Measurements from ENCODE around the gene TNFRSF1B.

The TNFRSF1B gene

DNA sequence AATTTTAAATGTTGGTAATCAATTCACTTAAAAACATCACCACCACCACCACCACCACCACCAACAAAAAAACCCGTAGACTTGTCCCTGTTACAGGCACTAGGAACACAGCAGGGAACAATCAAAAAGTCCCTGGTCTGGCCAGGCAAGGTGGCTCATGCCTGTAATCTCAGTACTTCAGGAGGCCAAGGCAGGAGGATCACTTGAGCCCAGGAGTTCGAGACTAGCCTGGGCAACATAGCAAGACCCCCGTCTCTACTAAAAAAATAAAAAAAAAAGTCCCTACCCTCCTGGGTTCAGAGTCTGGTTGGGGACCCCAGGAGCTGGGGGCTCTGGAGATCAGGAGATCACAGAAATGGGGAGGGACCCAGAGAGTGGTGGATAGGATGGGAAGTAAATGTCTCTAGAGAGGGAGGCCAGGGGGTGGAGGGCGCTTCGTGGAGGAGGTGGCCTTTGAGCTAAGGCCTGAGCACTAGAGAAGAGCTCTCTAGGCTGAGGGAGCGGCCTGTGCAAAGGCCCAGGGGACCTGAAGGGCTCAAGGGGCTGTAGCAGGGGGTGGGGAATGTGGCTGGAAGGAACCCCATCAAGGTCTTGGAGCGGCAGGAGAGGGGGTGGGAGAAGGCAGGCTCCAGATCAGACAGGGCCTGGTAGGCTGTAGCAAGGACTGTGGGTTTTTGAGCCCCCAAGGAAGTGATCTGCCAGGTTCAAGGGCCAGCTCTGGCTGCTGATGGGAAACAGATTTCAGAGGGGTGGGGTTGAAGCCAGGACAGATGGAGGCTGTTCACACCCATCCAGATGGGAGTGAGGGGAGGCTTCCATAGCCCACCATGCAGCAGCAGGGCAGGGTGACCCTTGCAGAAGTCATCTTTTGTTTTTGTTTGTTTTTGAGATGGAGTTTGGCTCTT is 38.2 kb downstream of the TNFRSF1B start:
- Histone ChIP-seq H2BK120ac (ENCODE audit: low read depth, low read length) (no peak overlapping the region), H4K8ac (ENCODE audit: low read depth, low read length) (no peak overlapping the region), H3K4me2 (ENCODE audit: insufficient read depth, low read length, poor library complexity, severe bottlenecking) (no peak overlapping the region), H3K14ac (ENCODE audit: low read length) (no peak overlapping the region), H2BK12ac (ENCODE audit: low read length) (no peak overlapping the region), H3K4ac (ENCODE audit: low read length) (no peak overlapping the region), H3K9ac (ENCODE audit: low read depth, low read length, poor library complexity) (no peak overlapping the region), H3K9me3 (replicated peaks in 1 of 2; ENCODE audit: control insufficient read depth in 2 of 2, insufficient read depth in 1 of 2, low read depth in 1 of 2, low read length in 2 of 2) (no peaks in the 10 kb centered on the region), H2BK15ac (ENCODE audit: low read length) (no peak overlapping the region), H2BK5ac (ENCODE audit: low read length) (no peak overlapping the region), H3K23ac (ENCODE audit: low read depth, low read length, poor library complexity) (peak overlapping the region; percentile 61), H2AFZ (ENCODE audit: low read length) (no peak overlapping the region), H2AK5ac (ENCODE audit: low read depth, low read length) (peak overlapping the region; percentile 47), H3K4me1 (ENCODE audit: control insufficient read depth in 2 of 2, insufficient read depth in 1 of 2, low read depth in 1 of 2, low read length in 2 of 2) (peaks cover 8 to 15% of the 10 kb centered on the region in 2 donors), H3K79me1 (ENCODE audit: low read depth, low read length) (no peaks in the 10 kb centered on the region), H3K27ac (replicated peaks; ENCODE audit: low read length) (no peak overlapping the region), H3K18ac (ENCODE audit: low read length) (peak overlapping the region; percentile 80), H3K27me3 (ENCODE audit: control insufficient read depth in 3 of 3, insufficient read depth in 3 of 3, low read depth in 1 of 3, low read length in 3 of 3) (no peaks in the 10 kb centered on the region), H3K36me3 (replicated peaks in 1 of 2; ENCODE audit: control insufficient read depth in 2 of 2, insufficient read depth in 2 of 2, low read length in 2 of 2) (no peaks in the 10 kb centered on the region), H4K91ac (ENCODE audit: low read depth, low read length, poor library complexity) (no peak overlapping the region), H3K4me3 (ENCODE audit: low read length in 2 of 2) (no peak overlapping the region)
- DNase-seq (ENCODE audit: low spot score): no peak
- WGBS, 2 donors (ENCODE audit: extremely low coverage in 2 of 2, insufficient read length in 2 of 2, insufficient replicate concordance in 1 of 2): no CpG with 5 or more reads among the region's 7 CpGs

DNA sequence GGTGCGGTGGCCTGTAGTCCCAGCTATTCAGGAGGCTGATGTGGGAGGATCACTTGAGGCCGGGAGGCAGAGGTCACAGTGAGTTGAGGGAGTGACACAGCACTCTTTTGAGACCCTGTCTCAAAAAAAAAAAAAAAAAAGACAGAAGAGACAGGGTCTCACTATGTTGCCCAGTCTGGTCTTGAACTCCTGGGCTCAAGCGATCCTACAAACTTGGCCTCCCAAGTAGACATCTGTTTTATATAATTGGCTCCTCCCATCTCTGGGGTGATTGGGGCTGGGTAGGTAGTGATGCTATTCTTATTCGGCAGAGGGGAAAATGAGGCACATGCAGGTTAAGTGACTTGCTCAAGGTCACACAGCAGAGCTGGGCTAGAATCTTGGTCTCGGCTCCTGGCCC is 39.4 kb downstream of the TNFRSF1B start:
- Histone ChIP-seq H3K18ac (ENCODE audit: low read length) (no peak overlapping the region), H3K9me3 (replicated peaks in 1 of 2; ENCODE audit: control insufficient read depth in 2 of 2, insufficient read depth in 1 of 2, low read depth in 1 of 2, low read length in 2 of 2) (no peaks in the 10 kb centered on the region), H3K4me1 (ENCODE audit: control insufficient read depth in 2 of 2, insufficient read depth in 1 of 2, low read depth in 1 of 2, low read length in 2 of 2) (peaks cover 8 to 11% of the 10 kb centered on the region in 2 donors), H3K79me1 (ENCODE audit: low read depth, low read length) (no peaks in the 10 kb centered on the region), H2AK5ac (ENCODE audit: low read depth, low read length) (peak overlapping the region; percentile 100), H3K27ac (replicated peaks; ENCODE audit: low read length) (no peak overlapping the region), H3K36me3 (replicated peaks in 1 of 2; ENCODE audit: control insufficient read depth in 2 of 2, insufficient read depth in 2 of 2, low read length in 2 of 2) (no peaks in the 10 kb centered on the region), H3K23ac (ENCODE audit: low read depth, low read length, poor library complexity) (no peak overlapping the region), H2AFZ (ENCODE audit: low read length) (no peak overlapping the region), H2BK120ac (ENCODE audit: low read depth, low read length) (no peak overlapping the region), H2BK12ac (ENCODE audit: low read length) (no peak overlapping the region), H3K4me3 (ENCODE audit: low read length in 2 of 2) (no peak overlapping the region), H3K9ac (ENCODE audit: low read depth, low read length, poor library complexity) (no peak overlapping the region), H4K8ac (ENCODE audit: low read depth, low read length) (no peak overlapping the region), H3K4me2 (ENCODE audit: insufficient read depth, low read length, poor library complexity, severe bottlenecking) (no peak overlapping the region), H4K91ac (ENCODE audit: low read depth, low read length, poor library complexity) (no peak overlapping the region), H2BK5ac (ENCODE audit: low read length) (peak overlapping the region; percentile 72), H2BK15ac (ENCODE audit: low read length) (no peak overlapping the region), H3K14ac (ENCODE audit: low read length) (no peak overlapping the region), H3K4ac (ENCODE audit: low read length) (no peak overlapping the region), H3K27me3 (ENCODE audit: control insufficient read depth in 3 of 3, insufficient read depth in 3 of 3, low read depth in 1 of 3, low read length in 3 of 3) (no peaks in the 10 kb centered on the region)
- WGBS, 2 donors (ENCODE audit: extremely low coverage in 2 of 2, insufficient read length in 2 of 2, insufficient replicate concordance in 1 of 2): no CpG with 5 or more reads among the region's 5 CpGs
- DNase-seq (ENCODE audit: low spot score): no peak

DNA sequence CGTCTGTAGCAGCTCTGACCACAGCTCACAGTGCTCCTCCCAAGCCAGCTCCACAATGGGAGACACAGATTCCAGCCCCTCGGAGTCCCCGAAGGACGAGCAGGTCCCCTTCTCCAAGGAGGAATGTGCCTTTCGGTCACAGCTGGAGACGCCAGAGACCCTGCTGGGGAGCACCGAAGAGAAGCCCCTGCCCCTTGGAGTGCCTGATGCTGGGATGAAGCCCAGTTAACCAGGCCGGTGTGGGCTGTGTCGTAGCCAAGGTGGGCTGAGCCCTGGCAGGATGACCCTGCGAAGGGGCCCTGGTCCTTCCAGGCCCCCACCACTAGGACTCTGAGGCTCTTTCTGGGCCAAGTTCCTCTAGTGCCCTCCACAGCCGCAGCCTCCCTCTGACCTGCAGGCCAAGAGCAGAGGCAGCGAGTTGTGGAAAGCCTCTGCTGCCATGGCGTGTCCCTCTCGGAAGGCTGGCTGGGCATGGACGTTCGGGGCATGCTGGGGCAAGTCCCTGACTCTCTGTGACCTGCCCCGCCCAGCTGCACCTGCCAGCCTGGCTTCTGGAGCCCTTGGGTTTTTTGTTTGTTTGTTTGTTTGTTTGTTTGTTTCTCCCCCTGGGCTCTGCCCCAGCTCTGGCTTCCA is 40.1 kb downstream of the TNFRSF1B start:
- Histone ChIP-seq H3K27me3 (ENCODE audit: control insufficient read depth in 3 of 3, insufficient read depth in 3 of 3, low read depth in 1 of 3, low read length in 3 of 3) (no peaks in the 10 kb centered on the region), H2BK120ac (ENCODE audit: low read depth, low read length) (peak overlapping the region; percentile 40), H3K18ac (ENCODE audit: low read length) (peak overlapping the region; percentile 89), H4K8ac (ENCODE audit: low read depth, low read length) (peak overlapping the region; percentile 57), H3K79me1 (ENCODE audit: low read depth, low read length) (no peaks in the 10 kb centered on the region), H3K9ac (ENCODE audit: low read depth, low read length, poor library complexity) (no peak overlapping the region), H3K9me3 (replicated peaks in 1 of 2; ENCODE audit: control insufficient read depth in 2 of 2, insufficient read depth in 1 of 2, low read depth in 1 of 2, low read length in 2 of 2) (no peaks in the 10 kb centered on the region), H3K4ac (ENCODE audit: low read length) (no peak overlapping the region), H3K4me1 (ENCODE audit: control insufficient read depth in 2 of 2, insufficient read depth in 1 of 2, low read depth in 1 of 2, low read length in 2 of 2) (peaks cover 8 to 11% of the 10 kb centered on the region in 2 donors), H3K27ac (replicated peaks; ENCODE audit: low read length) (no peak overlapping the region), H3K36me3 (replicated peaks in 1 of 2; ENCODE audit: control insufficient read depth in 2 of 2, insufficient read depth in 2 of 2, low read length in 2 of 2) (no peaks in the 10 kb centered on the region), H3K14ac (ENCODE audit: low read length) (no peak overlapping the region), H3K4me2 (ENCODE audit: insufficient read depth, low read length, poor library complexity, severe bottlenecking) (no peak overlapping the region), H2BK12ac (ENCODE audit: low read length) (peak overlapping the region; percentile 18), H2AK5ac (ENCODE audit: low read depth, low read length) (peak overlapping the region; percentile 100), H3K23ac (ENCODE audit: low read depth, low read length, poor library complexity) (peak overlapping the region; percentile 92), H4K91ac (ENCODE audit: low read depth, low read length, poor library complexity) (no peak overlapping the region), H3K4me3 (ENCODE audit: low read length in 2 of 2) (no peak overlapping the region), H2BK5ac (ENCODE audit: low read length) (peak overlapping the region; percentile 72), H2AFZ (ENCODE audit: low read length) (peak overlapping the region; percentile 58), H2BK15ac (ENCODE audit: low read length) (peak overlapping the region; percentile 96)
- no CpG with 5 or more reads among the region's 17 CpGs for WGBS, 2 donors (ENCODE audit: extremely low coverage in 2 of 2, insufficient read length in 2 of 2, insufficient replicate concordance in 1 of 2)
- DNase-seq (ENCODE audit: low spot score): no peak

DNA sequence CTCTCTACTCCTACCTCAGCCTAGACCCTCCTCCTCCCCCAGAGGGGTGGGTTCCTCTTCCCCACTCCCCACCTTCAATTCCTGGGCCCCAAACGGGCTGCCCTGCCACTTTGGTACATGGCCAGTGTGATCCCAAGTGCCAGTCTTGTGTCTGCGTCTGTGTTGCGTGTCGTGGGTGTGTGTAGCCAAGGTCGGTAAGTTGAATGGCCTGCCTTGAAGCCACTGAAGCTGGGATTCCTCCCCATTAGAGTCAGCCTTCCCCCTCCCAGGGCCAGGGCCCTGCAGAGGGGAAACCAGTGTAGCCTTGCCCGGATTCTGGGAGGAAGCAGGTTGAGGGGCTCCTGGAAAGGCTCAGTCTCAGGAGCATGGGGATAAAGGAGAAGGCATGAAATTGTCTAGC is 41.5 kb downstream of the TNFRSF1B start:
- Histone ChIP-seq H2BK12ac (ENCODE audit: low read length) (peak overlapping the region; percentile 73), H3K14ac (ENCODE audit: low read length) (peak overlapping the region; percentile 82), H2AFZ (ENCODE audit: low read length) (peak overlapping the region; percentile 62)

More for the DNA sequence above, 41.5 kb downstream of the TNFRSF1B start:
- peaks cover 0 to 2% (median 0%) of the 10 kb centered on the region in 3 experiments for H3K27me3 ChIP-seq (ENCODE audit: control insufficient read depth in 3 of 3, insufficient read depth in 3 of 3, low read depth in 1 of 3, low read length in 3 of 3)
- no peaks in the 10 kb centered on the region for H3K9me3 ChIP-seq (replicated peaks in 1 of 2; ENCODE audit: control insufficient read depth in 2 of 2, insufficient read depth in 1 of 2, low read depth in 1 of 2, low read length in 2 of 2)
- no peaks in the 10 kb centered on the region for H3K36me3 ChIP-seq (replicated peaks in 1 of 2; ENCODE audit: control insufficient read depth in 2 of 2, insufficient read depth in 2 of 2, low read length in 2 of 2)
- no peak overlapping the region for H2BK15ac ChIP-seq (ENCODE audit: low read length)
- H3K4ac ChIP-seq (ENCODE audit: low read length): no peak overlapping the region
- H3K79me1 ChIP-seq (ENCODE audit: low read depth, low read length): no peaks in the 10 kb centered on the region
- no peak overlapping the region for H3K4me3 ChIP-seq (ENCODE audit: low read length in 2 of 2)
- H3K9ac ChIP-seq (ENCODE audit: low read depth, low read length, poor library complexity): peak overlapping the region; percentile 32
- no CpG with 5 or more reads among the region's 6 CpGs for WGBS, 2 donors (ENCODE audit: extremely low coverage in 2 of 2, insufficient read length in 2 of 2, insufficient replicate concordance in 1 of 2)
- peak overlapping the region; percentile 20 for H2AK5ac ChIP-seq (ENCODE audit: low read depth, low read length)
- H3K23ac ChIP-seq (ENCODE audit: low read depth, low read length, poor library complexity): no peak overlapping the region
- no peak for DNase-seq (ENCODE audit: low spot score)
- H2BK5ac ChIP-seq (ENCODE audit: low read length): peak overlapping the region; percentile 72
- H3K4me2 ChIP-seq (ENCODE audit: insufficient read depth, low read length, poor library complexity, severe bottlenecking): no peak overlapping the region
- no peak overlapping the region for H3K27ac ChIP-seq (replicated peaks; ENCODE audit: low read length)
- H3K4me1 ChIP-seq (ENCODE audit: control insufficient read depth in 2 of 2, insufficient read depth in 1 of 2, low read depth in 1 of 2, low read length in 2 of 2): peaks cover 8 to 11% of the 10 kb centered on the region in 2 donors
- peak overlapping the region; percentile 34 for H4K91ac ChIP-seq (ENCODE audit: low read depth, low read length, poor library complexity)
- H4K8ac ChIP-seq (ENCODE audit: low read depth, low read length): no peak overlapping the region
- H2BK120ac ChIP-seq (ENCODE audit: low read depth, low read length): no peak overlapping the region
- H3K18ac ChIP-seq (ENCODE audit: low read length): no peak overlapping the region

All from neuronal stem cell (in vitro differentiated cells).